Measurements from ENCODE around the gene TSKU. TPM values are rescaled to one million over a fixed set of nuclear protein-coding genes. Genes with fewer than 3 reads are reported as not detected.

Gene TSKU
- total RNA-seq, 2 donors from 2014 or later = 32.7 to 51.7 TPM

DNA sequence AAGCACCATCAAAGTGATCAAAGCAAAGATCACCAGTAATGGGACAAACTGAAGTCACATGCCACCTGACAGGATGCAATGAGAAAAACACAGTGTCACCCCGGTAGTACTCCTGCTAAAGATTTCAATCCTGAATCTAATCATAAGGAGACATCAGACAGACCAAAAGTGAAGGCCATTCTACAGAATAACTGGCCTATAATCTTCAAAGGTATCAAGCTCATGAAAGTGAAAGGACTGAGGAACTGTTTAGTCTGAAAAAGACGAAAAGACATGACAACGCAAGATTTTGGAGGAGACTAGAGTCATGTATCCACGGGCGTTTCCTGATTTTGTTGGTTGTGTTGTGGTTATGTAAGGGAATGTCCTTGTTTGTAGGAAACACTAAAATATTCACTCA is 42.4 kb upstream of the TSKU start:
- intact Hi-C loops (cut with DNase I) = no loop called here

DNA sequence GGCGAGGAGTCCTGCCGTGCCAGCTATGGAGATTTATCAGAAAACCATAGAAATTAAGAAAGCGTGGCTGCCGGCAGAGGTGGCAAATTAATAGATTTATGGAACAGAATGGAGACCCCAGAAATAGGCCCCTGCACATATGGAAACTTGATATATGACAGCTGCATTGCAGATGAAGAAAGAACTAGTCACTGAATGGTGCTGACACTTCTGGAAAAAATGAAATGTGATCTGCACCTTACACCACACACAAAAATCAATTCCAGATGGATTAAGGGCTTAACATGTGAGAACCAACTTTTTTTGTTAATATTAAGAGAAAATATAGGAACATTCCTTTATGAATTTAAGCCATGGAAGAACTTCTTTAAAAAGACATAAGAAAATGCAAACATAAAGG is 40.3 kb upstream of the TSKU start:
- DNase-seq = no peak
- no peak overlapping the region for H3K27ac ChIP-seq
- intact Hi-C loops (cut with DNase I) = no loop called here
- H3K36me3 ChIP-seq (replicated peaks in 1 of 2; ENCODE audit: insufficient read depth in 1 of 2, low read depth in 2 of 2) = no peaks in the 10 kb centered on the region
- H3K4me1 ChIP-seq = no peaks in the 10 kb centered on the region
- ATAC-seq = no peak
- TF ChIP-seq POLR2A (IDR thresholded peaks at IDR 0.05) = no peak
- TF ChIP-seq, protein P1, sequence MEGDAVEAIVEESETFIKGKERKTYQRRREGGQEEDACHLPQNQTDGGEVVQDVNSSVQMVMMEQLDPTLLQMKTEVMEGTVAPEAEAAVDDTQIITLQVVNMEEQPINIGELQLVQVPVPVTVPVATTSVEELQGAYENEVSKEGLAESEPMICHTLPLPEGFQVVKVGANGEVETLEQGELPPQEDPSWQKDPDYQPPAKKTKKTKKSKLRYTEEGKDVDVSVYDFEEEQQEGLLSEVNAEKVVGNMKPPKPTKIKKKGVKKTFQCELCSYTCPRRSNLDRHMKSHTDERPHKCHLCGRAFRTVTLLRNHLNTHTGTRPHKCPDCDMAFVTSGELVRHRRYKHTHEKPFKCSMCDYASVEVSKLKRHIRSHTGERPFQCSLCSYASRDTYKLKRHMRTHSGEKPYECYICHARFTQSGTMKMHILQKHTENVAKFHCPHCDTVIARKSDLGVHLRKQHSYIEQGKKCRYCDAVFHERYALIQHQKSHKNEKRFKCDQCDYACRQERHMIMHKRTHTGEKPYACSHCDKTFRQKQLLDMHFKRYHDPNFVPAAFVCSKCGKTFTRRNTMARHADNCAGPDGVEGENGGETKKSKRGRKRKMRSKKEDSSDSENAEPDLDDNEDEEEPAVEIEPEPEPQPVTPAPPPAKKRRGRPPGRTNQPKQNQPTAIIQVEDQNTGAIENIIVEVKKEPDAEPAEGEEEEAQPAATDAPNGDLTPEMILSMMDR (IDR thresholded peaks at IDR 0.05) = no peak
- H3K27me3 ChIP-seq = no peaks in the 10 kb centered on the region
- no peaks in the 10 kb centered on the region for H3K9me3 ChIP-seq
- no peak overlapping the region for H3K4me3 ChIP-seq
- 82 to 97% methylated on average over 4 of the region's 4 CpGs for WGBS, 2 donors

More for the DNA sequence above, 42.4 kb upstream of the TSKU start:
- DNase-seq = no peak
- no peak overlapping the region for H3K4me3 ChIP-seq
- H3K27ac ChIP-seq = no peak overlapping the region
- no peak for TF ChIP-seq POLR2A (IDR thresholded peaks at IDR 0.05)
- TF ChIP-seq, protein P1 (IDR thresholded peaks at IDR 0.05) = no peak
- 77 to 78% methylated on average over 5 of the region's 5 CpGs for WGBS, 2 donors
- H3K36me3 ChIP-seq (replicated peaks in 1 of 2; ENCODE audit: insufficient read depth in 1 of 2, low read depth in 2 of 2) = no peaks in the 10 kb centered on the region
- ATAC-seq = no peak
- no peaks in the 10 kb centered on the region for H3K9me3 ChIP-seq
- H3K27me3 ChIP-seq = no peaks in the 10 kb centered on the region
- no peaks in the 10 kb centered on the region for H3K4me1 ChIP-seq

DNA sequence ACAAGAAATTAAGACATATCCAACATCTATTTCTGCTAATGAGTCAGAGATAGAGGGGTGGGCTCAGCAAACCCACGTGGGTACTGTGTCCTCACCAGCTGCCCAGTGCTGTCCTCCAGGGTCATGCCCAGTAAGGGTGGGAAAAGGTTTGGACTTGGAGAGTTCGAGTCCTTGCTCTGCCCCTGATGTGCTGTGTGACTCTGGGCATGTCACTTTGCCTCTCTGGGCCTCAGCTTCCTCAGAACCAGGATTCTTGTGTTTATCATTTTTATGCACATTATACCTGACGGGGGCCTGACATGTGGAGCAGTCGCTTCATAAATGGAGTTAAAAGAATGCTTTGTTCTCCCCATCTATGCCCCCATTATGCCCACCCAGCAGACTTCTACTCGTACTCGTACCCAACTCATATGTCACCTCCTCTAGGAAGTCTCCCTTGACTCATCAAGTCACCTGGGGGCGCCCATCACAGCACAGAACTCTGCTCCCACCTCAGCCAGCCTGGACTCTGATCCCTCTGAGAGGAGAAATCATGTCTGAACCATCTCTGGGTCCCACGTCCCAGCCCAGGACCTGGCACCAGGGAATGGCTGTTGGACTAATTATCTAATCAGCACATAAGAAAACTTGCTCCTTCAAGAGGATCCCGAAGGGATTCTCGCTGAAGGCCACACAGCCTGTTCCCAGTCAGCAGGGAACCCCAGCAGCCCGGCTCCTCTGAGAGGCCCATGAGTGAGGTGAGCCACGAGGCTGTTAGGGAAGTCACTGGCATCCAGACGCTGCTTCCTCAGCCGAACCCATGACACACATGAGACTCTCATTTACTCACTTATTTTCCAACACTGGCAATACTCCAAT is 38.7 kb upstream of the TSKU start:
- intact Hi-C loops (cut with DNase I) = no loop called here
- no peak overlapping the region for H3K4me3 ChIP-seq
- no peaks in the 10 kb centered on the region for H3K9me3 ChIP-seq
- no peak overlapping the region for H3K27ac ChIP-seq
- TF ChIP-seq POLR2A (IDR thresholded peaks at IDR 0.05) = no peak
- TF ChIP-seq, protein P1 (IDR thresholded peaks at IDR 0.05) = no peak
- DNase-seq (peak in 1 of 4 donors; percentile 33), ATAC-seq (no peak)
- H3K27me3 ChIP-seq = no peaks in the 10 kb centered on the region
- no peaks in the 10 kb centered on the region for H3K4me1 ChIP-seq
- H3K36me3 ChIP-seq (replicated peaks in 1 of 2; ENCODE audit: insufficient read depth in 1 of 2, low read depth in 2 of 2) = no peaks in the 10 kb centered on the region
- 76 to 80% methylated on average over 10 to 14 of the region's 14 CpGs for WGBS, 2 donors

DNA sequence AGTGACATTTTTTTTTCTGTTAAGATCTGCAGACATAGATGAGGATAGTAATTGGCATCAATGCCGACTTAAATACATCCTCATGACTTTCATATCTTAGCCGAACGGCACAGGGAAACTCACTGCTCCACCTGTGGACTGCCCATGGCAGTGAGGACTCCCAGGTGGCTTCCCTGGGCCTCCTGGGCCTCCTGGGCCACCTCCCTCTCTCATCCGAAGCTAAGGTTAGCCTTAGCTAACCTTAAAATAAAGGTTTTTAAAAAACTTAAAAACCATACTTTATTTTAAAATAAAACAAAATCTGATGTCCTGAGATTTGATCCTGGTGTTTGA is 38.1 kb upstream of the TSKU start:
- Histone ChIP-seq H3K4me3 (no peak overlapping the region), H3K36me3 (replicated peaks in 1 of 2; ENCODE audit: insufficient read depth in 1 of 2, low read depth in 2 of 2) (no peaks in the 10 kb centered on the region), H3K4me1 (no peaks in the 10 kb centered on the region), H3K27me3 (no peaks in the 10 kb centered on the region), H3K27ac (no peak overlapping the region), H3K9me3 (no peaks in the 10 kb centered on the region)
- WGBS, 2 donors = 78 to 86% methylated on average over 4 of the region's 4 CpGs
- ATAC-seq (no peak), DNase-seq (no peak)
- no peak for TF ChIP-seq POLR2A (IDR thresholded peaks at IDR 0.05)
- TF ChIP-seq, protein P1 (IDR thresholded peaks at IDR 0.05) = no peak
- intact Hi-C loops (cut with DNase I) = no loop called here
